T-helper 2 cell treated with Interferon-gamma antibody and Interleukin-4, amounts not matched to agents 100 ng/mL and 5 ng/mL, for 36 hours (primary cell): ENCODE results near the gene BNIP5. TPM values are rescaled to one million over a fixed set of nuclear protein-coding genes. Genes with fewer than 3 reads are reported as not detected.

Experiments used
- intact Hi-C: fragments of 100-400 bp; cut with micrococcal nuclease; formaldehyde crosslinking; loops from one replicate; pipeline ENCODE4 v1.15.1; 2023
- total RNA-seq: library from RNA; stranded (reverse); gene quantifications from 2 replicates; pipeline ENCODE4 v1.2.3, GENCODE V29; 2022

Gene BNIP5
- total RNA-seq, 1 donor from 2014 or later: not detected

- intact Hi-C loops: no loop called here
Observed at GRCh38 chr6:36324191-36324590, 12.5 kb downstream of the BNIP5 start.

- intact Hi-C loops: no loop called here
Observed at GRCh38 chr6:36323062-36323461, 13.6 kb downstream of the BNIP5 start.

GRCh38 chr6:36322591-36322990, 14.1 kb downstream of the BNIP5 start:
- intact Hi-C loops: no loop called here

- intact Hi-C loops: no loop called here
Observed at GRCh38 chr6:36320475-36320874, 16.2 kb downstream of the BNIP5 start.

GRCh38 chr6:36319821-36320220, 16.9 kb downstream of the BNIP5 start:
- intact Hi-C loops: no loop called here

- intact Hi-C loops: no loop called here
Observed at GRCh38 chr6:36319436-36319762, 17.3 kb downstream of the BNIP5 start.

- intact Hi-C loops: no loop called here
Observed at GRCh38 chr6:36318690-36319435, 17.8 kb downstream of the BNIP5 start.

- intact Hi-C loops: no loop called here
Observed at GRCh38 chr6:36317623-36318022, 19.1 kb downstream of the BNIP5 start.

- intact Hi-C loops: no loop called here
Observed at GRCh38 chr6:36315921-36316320, 20.8 kb downstream of the BNIP5 start.

- intact Hi-C loops: no loop called here
Observed at GRCh38 chr6:36314221-36315014, 22.3 kb downstream of the BNIP5 start.

- intact Hi-C loops: no loop called here
Observed at GRCh38 chr6:36313649-36313936, 23.1 kb downstream of the BNIP5 start.

GRCh38 chr6:36312854-36313648, 23.6 kb downstream of the BNIP5 start:
- intact Hi-C loops: no loop called here

- intact Hi-C loops: no loop called here
Observed at GRCh38 chr6:36309900-36310299, 26.8 kb downstream of the BNIP5 start.

- intact Hi-C loops: no loop called here
Observed at GRCh38 chr6:36309203-36309602, 27.5 kb downstream of the BNIP5 start.

- intact Hi-C loops: no loop called here
Observed at GRCh38 chr6:36308514-36308913, 28.2 kb downstream of the BNIP5 start.

GRCh38 chr6:36306375-36306774, 30.3 kb downstream of the BNIP5 start:
- intact Hi-C loops: no loop called here

- intact Hi-C loops: no loop called here
Observed at GRCh38 chr6:36305885-36306284, 30.8 kb downstream of the BNIP5 start.

GRCh38 chr6:36302227-36302976, 34.3 kb downstream of the BNIP5 start:
- intact Hi-C loops: loop anchor here (1.0 to 5.0 kb wide), 3 partner anchors 58 to 275 kb away; partner anchors contain the start of gene MAPK14

GRCh38 chr6:36301781-36302180, 34.9 kb downstream of the BNIP5 start:
- intact Hi-C loops: loop anchor here (1.0 to 5.0 kb wide), 3 partner anchors 59 to 274 kb away; partner anchors contain the start of gene MAPK14

GRCh38 chr6:36301085-36301658, 35.5 kb downstream of the BNIP5 start:
- intact Hi-C loops: loop anchor here (5.0 kb wide), 1 partner anchor 179 kb away; no protein-coding TSS in a partner anchor

- intact Hi-C loops: no loop called here
Observed at GRCh38 chr6:36298027-36298426, 38.7 kb downstream of the BNIP5 start.
